H1 (cell line): ENCODE results near the gene ACSF3. TPM values are rescaled to one million over a fixed set of nuclear protein-coding genes. Genes with fewer than 3 reads are reported as not detected.

Source experiments
- CTCF ChIA-PET: fragments of 300-600 bp; sonication (Branson Sonifier 250); formaldehyde crosslinking; loops from one replicate; lab custom pipeline; 2021; ENCODE audit not compliant: partially characterized antibody; lab: Charles Lee
- POLR2A ChIA-PET: fragments of 300-600 bp; sonication (Branson Sonifier 250); formaldehyde crosslinking; loops from one replicate; lab custom pipeline; 2021; ENCODE audit warnings: inconsistent platforms; ENCODE audit not compliant: partially characterized antibody; lab: Charles Lee
- DNase-seq, 2 experiments: peaks; one replicate each; pipeline versions ENCODE4 v3.0.0 to v3.0.0-alpha.2; 2010 to 2022; ENCODE audit warnings: low spot score in 2 of 2, low read depth in 1 of 2, mixed read lengths in 1 of 2
- FAIRE-seq: peaks from 2 replicates; lab custom pipeline; 2011; peaks lifted over from hg19 to GRCh38; lab: Jason Lieb, UNC
- H2AFZ ChIP-seq: 2 replicates; pipeline ENCODE4 v1.8.1; 2012; ENCODE audit warnings: low read length, inconsistent platforms
- H2AK5ac ChIP-seq: 2 replicates; pipeline ENCODE4 v1.6.1; 2013; ENCODE audit warnings: low read depth, low read length
- H2BK120ac ChIP-seq: replicated peaks from 2 replicates; pipeline ENCODE3; 2013; ENCODE audit warnings: low read depth, low read length, inconsistent platforms
- H2BK12ac ChIP-seq: 2 replicates; pipeline ENCODE4 v1.6.1; 2013; ENCODE audit warnings: low read depth, low read length
- H2BK15ac ChIP-seq: 2 replicates; pipeline ENCODE4 v1.6.1; 2013; ENCODE audit warnings: low read length
- H2BK20ac ChIP-seq: 2 replicates; pipeline ENCODE4 v1.6.1; 2013; ENCODE audit warnings: low read length
- H2BK5ac ChIP-seq: 2 replicates; pipeline ENCODE4 v1.6.1; 2013; ENCODE audit warnings: low read depth, low read length
- H3K14ac ChIP-seq: 2 replicates; pipeline ENCODE4 v1.6.1; 2013; ENCODE audit warnings: inconsistent platforms; ENCODE audit not compliant: insufficient read length
- H3K18ac ChIP-seq: 2 replicates; pipeline ENCODE4 v1.6.1; 2013; ENCODE audit warnings: low read length; ENCODE audit errors: extremely low read depth
- H3K23ac ChIP-seq: 2 replicates; pipeline ENCODE4 v1.6.1; 2013; ENCODE audit warnings: inconsistent platforms; ENCODE audit not compliant: insufficient read length
- H3K23me2 ChIP-seq: 2 replicates; pipeline ENCODE4 v1.6.1; 2013; ENCODE audit warnings: low read depth, low read length
- H3K27ac ChIP-seq: 2 replicates; pipeline ENCODE4 v1.6.1; 2011; ENCODE audit warnings: low read depth, low read length, inconsistent platforms
- H3K27me3 ChIP-seq, 4 experiments: replicated peaks in 1 of 4; 1 replicate in 1 of 4; 2 replicates in 3 of 4; pipeline versions ENCODE4 v1.6.1 to v1.8.1; 2011 to 2013; ENCODE audit warnings: low read length in 3 of 4, mild to moderate bottlenecking in 3 of 4, inconsistent platforms in 2 of 4, mixed read lengths in 2 of 4, moderate library complexity in 1 of 4; ENCODE audit not compliant: control insufficient read depth in 3 of 4, insufficient read depth in 3 of 4; ENCODE audit errors: extremely low read depth in 1 of 4
- H3K36me3 ChIP-seq, 4 experiments: 2 replicates each; pipeline versions ENCODE4 v1.6.1 to v1.8.1; 2011 to 2013; ENCODE audit warnings: mild to moderate bottlenecking in 4 of 4, low read length in 3 of 4, moderate library complexity in 2 of 4, control low read depth in 1 of 4, inconsistent platforms in 1 of 4; ENCODE audit not compliant: insufficient read depth in 4 of 4, control insufficient read depth in 2 of 4
- H3K4ac ChIP-seq: replicated peaks from 2 replicates; pipeline ENCODE3; 2013; ENCODE audit warnings: low read length, low read depth, mixed read lengths, inconsistent platforms; ENCODE audit not compliant: insufficient read length
- H3K4me1 ChIP-seq, 4 experiments: replicated peaks in 1 of 4; 1 replicate in 1 of 4; 2 replicates in 3 of 4; pipeline versions ENCODE4 v1.6.1 to v1.8.1; 2011 to 2013; ENCODE audit warnings: low read length in 3 of 4, inconsistent platforms in 2 of 4, mixed read lengths in 1 of 4; ENCODE audit not compliant: insufficient read depth in 4 of 4, control insufficient read depth in 3 of 4
- H3K4me2 ChIP-seq, 2 experiments: 2 replicates each; pipeline versions ENCODE4 v1.6.1 to v1.8.1; 2011 to 2013; ENCODE audit warnings: low read depth in 2 of 2, low read length in 2 of 2, control low read depth in 1 of 2, inconsistent platforms in 1 of 2, mild to moderate bottlenecking in 1 of 2; ENCODE audit not compliant: insufficient read depth in 1 of 2
- H3K4me3 ChIP-seq, 4 experiments: fragments of 200-600, 300-600 bp in 1 of 4; sonication (generic), shearing (Covaris generic), sonication (Bioruptor Twin) in 1 of 4; 2 replicates each; pipeline versions ENCODE4 v1.5.1 to v1.8.1; 2011 to 2016; ENCODE audit warnings: low read length in 4 of 4, low read depth in 3 of 4, control low read depth in 2 of 4, inconsistent platforms in 2 of 4, mild to moderate bottlenecking in 2 of 4, mixed read lengths in 1 of 4, moderate library complexity in 1 of 4; ENCODE audit not compliant: insufficient read depth in 2 of 4; ENCODE audit errors: extremely low read depth in 1 of 4
- H3K56ac ChIP-seq: replicated peaks from 2 replicates; pipeline ENCODE3; 2013; ENCODE audit warnings: low read depth, mild to moderate bottlenecking, mixed read lengths, low read length, inconsistent platforms; ENCODE audit not compliant: insufficient read length
- H3K79me1 ChIP-seq: 2 replicates; pipeline ENCODE4 v1.6.1; 2013; ENCODE audit warnings: low read depth, low read length, control low read depth
- H3K79me2 ChIP-seq, 2 experiments: 2 replicates each; pipeline versions ENCODE4 v1.6.1 to v1.8.1; 2012 to 2013; ENCODE audit warnings: low read length in 2 of 2, mild to moderate bottlenecking in 2 of 2, inconsistent platforms in 1 of 2; ENCODE audit not compliant: insufficient read depth in 2 of 2, control insufficient read depth in 1 of 2
- H3K9ac ChIP-seq, 4 experiments: replicated peaks in 1 of 4; 1 replicate in 1 of 4; 2 replicates in 3 of 4; pipeline versions ENCODE4 v1.6.1 to v1.8.1; 2011 to 2013; ENCODE audit warnings: low read depth in 3 of 4, low read length in 3 of 4, control low read depth in 2 of 4, mild to moderate bottlenecking in 2 of 4, moderate library complexity in 2 of 4, inconsistent platforms in 1 of 4; ENCODE audit errors: extremely low read depth in 1 of 4
- H3K9me3 ChIP-seq, 2 experiments: 2 replicates each; pipeline versions ENCODE4 v1.6.1 to v1.8.1; 2012 to 2013; ENCODE audit warnings: mild to moderate bottlenecking in 2 of 2, moderate library complexity in 2 of 2, control low read depth in 1 of 2, inconsistent platforms in 1 of 2, low read depth in 1 of 2, low read length in 1 of 2, mixed read lengths in 1 of 2; ENCODE audit not compliant: insufficient read depth in 2 of 2
- H4K20me1 ChIP-seq, 2 experiments: replicated peaks in 1 of 2; 2 replicates each; pipeline versions ENCODE3 to v1.8.1; 2011 to 2013; ENCODE audit warnings: inconsistent platforms in 2 of 2, low read length in 2 of 2, mild to moderate bottlenecking in 1 of 2; ENCODE audit not compliant: insufficient read depth in 2 of 2, control insufficient read depth in 1 of 2
- H4K5ac ChIP-seq: 2 replicates; pipeline ENCODE4 v1.6.1; 2013; ENCODE audit warnings: low read length, low read depth, mixed read lengths, inconsistent platforms; ENCODE audit not compliant: insufficient read length
- H4K8ac ChIP-seq: 2 replicates; pipeline ENCODE4 v1.8.0; 2013; ENCODE audit warnings: mild to moderate bottlenecking, moderate library complexity, low read length, inconsistent platforms; ENCODE audit not compliant: insufficient read depth; ENCODE audit errors: extremely low read depth
- H4K91ac ChIP-seq: replicated peaks from 2 replicates; pipeline ENCODE3; 2013; ENCODE audit warnings: low read length, mixed read lengths, inconsistent platforms; ENCODE audit not compliant: insufficient read length
- WGBS, 2 experiments: shearing (Covaris generic) in 1 of 2; methylation state at CpG; one replicate each; pipeline versions ENCODE4 v1.1.6 to v1.1.7; 2013 to 2015; ENCODE audit warnings: low lambda C conversion rate in 2 of 2, mixed read lengths in 2 of 2, inconsistent platforms in 1 of 2, low coverage in 1 of 2, missing lambda C conversion rate in 1 of 2; ENCODE audit not compliant: insufficient replicate concordance in 2 of 2, insufficient coverage in 1 of 2, insufficient read length in 1 of 2; ENCODE audit errors: extremely low coverage in 1 of 2, missing lambda C conversion rate in 1 of 2; 5-methylcytosine and 5-hydroxymethylcytosine counted together
- polyA plus RNA-seq, 7 experiments: library from polyadenylated mRNA; depleted of rRNA in 3 of 7; stranded (reverse) in 5 of 7; unstranded in 2 of 7; fragments of >200 nt in 5 of 7; fragments of 200-250 nt in 2 of 7; gene quantifications; 1 replicate in 5 of 7; 2 replicates in 1 of 7; 4 replicates in 1 of 7; pipeline versions ENCODE4 v1.2.1 to v1.2.3, GENCODE V29; 2011 to 2013; ENCODE audit warnings: missing spikeins in 2 of 7, mixed read lengths in 2 of 7
- total RNA-seq: library from RNA; stranded (reverse); fragmentation: NEBNext Ultra II Directional; extraction: Animal tissue kit (Norgen Biotek cat#: 25700); gene quantifications from 2 replicates; pipeline ENCODE4 v1.2.1, GENCODE V29; 2021

Gene ACSF3
- total and polyA plus RNA-seq, 2 of the 8 experiments (the other 6 are each of a cell fraction or from before 2014, with no cell fraction given): 15.6 to 22.9 TPM

DNA sequence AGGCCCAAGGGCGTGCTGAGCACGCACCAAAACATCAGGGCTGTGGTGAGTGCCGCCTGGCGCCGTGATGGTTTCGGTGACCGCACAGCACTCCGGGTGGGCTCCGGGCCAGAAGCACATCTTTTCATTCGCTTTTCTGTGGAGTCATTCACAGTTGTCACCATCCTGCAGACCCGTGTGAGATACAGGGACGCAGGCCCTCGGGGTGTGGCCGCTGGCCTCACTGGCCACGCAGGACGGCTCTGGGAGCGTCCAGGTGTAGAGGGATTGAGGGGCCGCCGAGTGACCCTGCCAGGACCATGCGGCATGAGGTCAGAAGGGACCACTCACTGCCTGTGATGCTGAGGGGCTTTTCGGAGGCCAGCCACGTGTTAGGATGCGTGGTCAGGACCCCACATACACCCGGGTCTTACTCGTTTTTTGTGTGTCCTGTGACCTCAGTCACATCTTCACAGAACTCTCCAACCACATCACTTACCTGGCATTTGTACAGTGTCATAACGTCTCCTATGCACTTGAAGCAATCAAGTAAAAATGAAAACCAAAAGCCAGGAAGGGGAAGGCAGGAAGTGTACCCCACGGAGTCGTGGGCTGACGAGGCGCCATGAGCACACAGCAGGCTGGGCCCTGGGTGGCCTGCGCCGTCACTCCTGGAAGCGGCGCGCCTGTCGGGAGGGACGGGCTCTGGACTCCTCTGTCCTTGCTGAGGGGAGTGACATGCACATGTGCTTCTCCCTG is 7.8 kb downstream of the ACSF3 start:
- H2BK5ac ChIP-seq: no peak overlapping the region
- H3K14ac ChIP-seq: no peak overlapping the region
- ChIA-PET POLR2A (interaction anchor here (0.7 to 0.8 kb wide), 2 partner anchors 13 to 24 kb away, joined by 3 to 4 read pairs; no protein-coding TSS in a partner anchor), CTCF (interaction anchor here (0.7 to 1.1 kb wide), 2 partner anchors 117 to 130 kb away, joined by 3 read pairs; no protein-coding TSS in a partner anchor)
- H3K23me2 ChIP-seq: no peaks in the 10 kb centered on the region
- FAIRE-seq (no peak), DNase-seq (no peak)
- no peak overlapping the region for H3K27ac ChIP-seq
- H2BK120ac ChIP-seq: no peak overlapping the region
- no peak overlapping the region for H3K4me2 ChIP-seq
- WGBS, 2 experiments: 93% methylated on average over 36 of the region's 37 CpGs; no CpG with 5 or more reads in 1 of the 2 experiments
- H2AK5ac ChIP-seq: no peak overlapping the region
- H3K4ac ChIP-seq: no peak overlapping the region
- no peak overlapping the region; the same call in 1 of the 2 replicates for H4K8ac ChIP-seq
- no peak overlapping the region for H2BK20ac ChIP-seq
- no peak overlapping the region for H2AFZ ChIP-seq
- H3K79me2 ChIP-seq: peaks cover 0 to 30% of the 10 kb centered on the region in 2 experiments; a peak in 2 of 4 replicates
- peaks cover 2 to 16% of the 10 kb centered on the region in 2 experiments for H4K20me1 ChIP-seq
- no peak overlapping the region for H4K91ac ChIP-seq
- H3K23ac ChIP-seq: no peak overlapping the region
- no peak overlapping the region for H3K18ac ChIP-seq
- H4K5ac ChIP-seq: no peak overlapping the region
- peaks cover 0 to 15% (median 11%) of the 10 kb centered on the region in 4 experiments; a peak in 5 of 8 replicates for H3K36me3 ChIP-seq
- H3K9ac ChIP-seq: no peak overlapping the region
- H2BK15ac ChIP-seq: no peak overlapping the region
- no peaks in the 10 kb centered on the region for H3K9me3 ChIP-seq
- no peaks in the 10 kb centered on the region for H3K27me3 ChIP-seq
- H3K4me3 ChIP-seq: no peak overlapping the region
- no peak overlapping the region for H2BK12ac ChIP-seq
- no peak overlapping the region for H3K56ac ChIP-seq
- peaks cover 0 to 4% (median 0%) of the 10 kb centered on the region in 4 experiments; a peak in 2 of 7 replicates for H3K4me1 ChIP-seq
- H3K79me1 ChIP-seq: peaks cover 17% of the 10 kb centered on the region
